H1 (cell line): ENCODE results near the gene SLC7A5. TPM values are rescaled to one million over a fixed set of nuclear protein-coding genes. Genes with fewer than 3 reads are reported as not detected.
"Not testable (repeated sequence)": the region's sequence is repeated elsewhere in the genome, so short reads cannot be mapped to it uniquely, and the experiment has no call there.

ENCODE experiments used
- CTCF ChIA-PET: fragments of 300-600 bp; sonication (Branson Sonifier 250); formaldehyde crosslinking; loops from one replicate; lab custom pipeline; 2021; ENCODE audit not compliant: partially characterized antibody; lab: Charles Lee
- POLR2A ChIA-PET: fragments of 300-600 bp; sonication (Branson Sonifier 250); formaldehyde crosslinking; loops from one replicate; lab custom pipeline; 2021; ENCODE audit warnings: inconsistent platforms; ENCODE audit not compliant: partially characterized antibody; lab: Charles Lee
- DNase-seq, 2 experiments: peaks; one replicate each; pipeline versions ENCODE4 v3.0.0 to v3.0.0-alpha.2; 2010 to 2022; ENCODE audit warnings: low spot score in 2 of 2, low read depth in 1 of 2, mixed read lengths in 1 of 2
- FAIRE-seq: peaks from 2 replicates; lab custom pipeline; 2011; peaks lifted over from hg19 to GRCh38; lab: Jason Lieb, UNC
- H2AFZ ChIP-seq: 2 replicates; pipeline ENCODE4 v1.8.1; 2012; ENCODE audit warnings: low read length, inconsistent platforms
- H2AK5ac ChIP-seq: 2 replicates; pipeline ENCODE4 v1.6.1; 2013; ENCODE audit warnings: low read depth, low read length
- H2BK120ac ChIP-seq: replicated peaks from 2 replicates; pipeline ENCODE3; 2013; ENCODE audit warnings: low read depth, low read length, inconsistent platforms
- H2BK12ac ChIP-seq: 2 replicates; pipeline ENCODE4 v1.6.1; 2013; ENCODE audit warnings: low read depth, low read length
- H2BK15ac ChIP-seq: 2 replicates; pipeline ENCODE4 v1.6.1; 2013; ENCODE audit warnings: low read length
- H2BK20ac ChIP-seq: 2 replicates; pipeline ENCODE4 v1.6.1; 2013; ENCODE audit warnings: low read length
- H2BK5ac ChIP-seq: 2 replicates; pipeline ENCODE4 v1.6.1; 2013; ENCODE audit warnings: low read depth, low read length
- H3K14ac ChIP-seq: 2 replicates; pipeline ENCODE4 v1.6.1; 2013; ENCODE audit warnings: inconsistent platforms; ENCODE audit not compliant: insufficient read length
- H3K18ac ChIP-seq: 2 replicates; pipeline ENCODE4 v1.6.1; 2013; ENCODE audit warnings: low read length; ENCODE audit errors: extremely low read depth
- H3K23ac ChIP-seq: 2 replicates; pipeline ENCODE4 v1.6.1; 2013; ENCODE audit warnings: inconsistent platforms; ENCODE audit not compliant: insufficient read length
- H3K23me2 ChIP-seq: 2 replicates; pipeline ENCODE4 v1.6.1; 2013; ENCODE audit warnings: low read depth, low read length
- H3K27ac ChIP-seq: 2 replicates; pipeline ENCODE4 v1.6.1; 2011; ENCODE audit warnings: low read depth, low read length, inconsistent platforms
- H3K27me3 ChIP-seq, 4 experiments: replicated peaks in 1 of 4; 1 replicate in 1 of 4; 2 replicates in 3 of 4; pipeline versions ENCODE4 v1.6.1 to v1.8.1; 2011 to 2013; ENCODE audit warnings: low read length in 3 of 4, mild to moderate bottlenecking in 3 of 4, inconsistent platforms in 2 of 4, mixed read lengths in 2 of 4, moderate library complexity in 1 of 4; ENCODE audit not compliant: control insufficient read depth in 3 of 4, insufficient read depth in 3 of 4; ENCODE audit errors: extremely low read depth in 1 of 4
- H3K36me3 ChIP-seq, 4 experiments: 2 replicates each; pipeline versions ENCODE4 v1.6.1 to v1.8.1; 2011 to 2013; ENCODE audit warnings: mild to moderate bottlenecking in 4 of 4, low read length in 3 of 4, moderate library complexity in 2 of 4, control low read depth in 1 of 4, inconsistent platforms in 1 of 4; ENCODE audit not compliant: insufficient read depth in 4 of 4, control insufficient read depth in 2 of 4
- H3K4ac ChIP-seq: replicated peaks from 2 replicates; pipeline ENCODE3; 2013; ENCODE audit warnings: low read length, low read depth, mixed read lengths, inconsistent platforms; ENCODE audit not compliant: insufficient read length
- H3K4me1 ChIP-seq, 4 experiments: replicated peaks in 1 of 4; 1 replicate in 1 of 4; 2 replicates in 3 of 4; pipeline versions ENCODE4 v1.6.1 to v1.8.1; 2011 to 2013; ENCODE audit warnings: low read length in 3 of 4, inconsistent platforms in 2 of 4, mixed read lengths in 1 of 4; ENCODE audit not compliant: insufficient read depth in 4 of 4, control insufficient read depth in 3 of 4
- H3K4me2 ChIP-seq, 2 experiments: 2 replicates each; pipeline versions ENCODE4 v1.6.1 to v1.8.1; 2011 to 2013; ENCODE audit warnings: low read depth in 2 of 2, low read length in 2 of 2, control low read depth in 1 of 2, inconsistent platforms in 1 of 2, mild to moderate bottlenecking in 1 of 2; ENCODE audit not compliant: insufficient read depth in 1 of 2
- H3K4me3 ChIP-seq, 4 experiments: fragments of 200-600, 300-600 bp in 1 of 4; sonication (generic), shearing (Covaris generic), sonication (Bioruptor Twin) in 1 of 4; 2 replicates each; pipeline versions ENCODE4 v1.5.1 to v1.8.1; 2011 to 2016; ENCODE audit warnings: low read length in 4 of 4, low read depth in 3 of 4, control low read depth in 2 of 4, inconsistent platforms in 2 of 4, mild to moderate bottlenecking in 2 of 4, mixed read lengths in 1 of 4, moderate library complexity in 1 of 4; ENCODE audit not compliant: insufficient read depth in 2 of 4; ENCODE audit errors: extremely low read depth in 1 of 4
- H3K56ac ChIP-seq: replicated peaks from 2 replicates; pipeline ENCODE3; 2013; ENCODE audit warnings: low read depth, mild to moderate bottlenecking, mixed read lengths, low read length, inconsistent platforms; ENCODE audit not compliant: insufficient read length
- H3K79me1 ChIP-seq: 2 replicates; pipeline ENCODE4 v1.6.1; 2013; ENCODE audit warnings: low read depth, low read length, control low read depth
- H3K79me2 ChIP-seq, 2 experiments: 2 replicates each; pipeline versions ENCODE4 v1.6.1 to v1.8.1; 2012 to 2013; ENCODE audit warnings: low read length in 2 of 2, mild to moderate bottlenecking in 2 of 2, inconsistent platforms in 1 of 2; ENCODE audit not compliant: insufficient read depth in 2 of 2, control insufficient read depth in 1 of 2
- H3K9ac ChIP-seq, 4 experiments: replicated peaks in 1 of 4; 1 replicate in 1 of 4; 2 replicates in 3 of 4; pipeline versions ENCODE4 v1.6.1 to v1.8.1; 2011 to 2013; ENCODE audit warnings: low read depth in 3 of 4, low read length in 3 of 4, control low read depth in 2 of 4, mild to moderate bottlenecking in 2 of 4, moderate library complexity in 2 of 4, inconsistent platforms in 1 of 4; ENCODE audit errors: extremely low read depth in 1 of 4
- H3K9me3 ChIP-seq, 2 experiments: 2 replicates each; pipeline versions ENCODE4 v1.6.1 to v1.8.1; 2012 to 2013; ENCODE audit warnings: mild to moderate bottlenecking in 2 of 2, moderate library complexity in 2 of 2, control low read depth in 1 of 2, inconsistent platforms in 1 of 2, low read depth in 1 of 2, low read length in 1 of 2, mixed read lengths in 1 of 2; ENCODE audit not compliant: insufficient read depth in 2 of 2
- H4K20me1 ChIP-seq, 2 experiments: replicated peaks in 1 of 2; 2 replicates each; pipeline versions ENCODE3 to v1.8.1; 2011 to 2013; ENCODE audit warnings: inconsistent platforms in 2 of 2, low read length in 2 of 2, mild to moderate bottlenecking in 1 of 2; ENCODE audit not compliant: insufficient read depth in 2 of 2, control insufficient read depth in 1 of 2
- H4K5ac ChIP-seq: 2 replicates; pipeline ENCODE4 v1.6.1; 2013; ENCODE audit warnings: low read length, low read depth, mixed read lengths, inconsistent platforms; ENCODE audit not compliant: insufficient read length
- H4K8ac ChIP-seq: 2 replicates; pipeline ENCODE4 v1.8.0; 2013; ENCODE audit warnings: mild to moderate bottlenecking, moderate library complexity, low read length, inconsistent platforms; ENCODE audit not compliant: insufficient read depth; ENCODE audit errors: extremely low read depth
- H4K91ac ChIP-seq: replicated peaks from 2 replicates; pipeline ENCODE3; 2013; ENCODE audit warnings: low read length, mixed read lengths, inconsistent platforms; ENCODE audit not compliant: insufficient read length
- KDM1A ChIP-seq: fragments of 200-600, 300-600 bp; sonication (generic); IDR thresholded peaks from 2 replicates; pipeline ENCODE4 v1.7.1; 2016; ENCODE audit warnings: mild to moderate bottlenecking, low read length, borderline replicate concordance
- WGBS, 2 experiments: shearing (Covaris generic) in 1 of 2; methylation state at CpG; one replicate each; pipeline versions ENCODE4 v1.1.6 to v1.1.7; 2013 to 2015; ENCODE audit warnings: low lambda C conversion rate in 2 of 2, mixed read lengths in 2 of 2, inconsistent platforms in 1 of 2, low coverage in 1 of 2, missing lambda C conversion rate in 1 of 2; ENCODE audit not compliant: insufficient replicate concordance in 2 of 2, insufficient coverage in 1 of 2, insufficient read length in 1 of 2; ENCODE audit errors: extremely low coverage in 1 of 2, missing lambda C conversion rate in 1 of 2; 5-methylcytosine and 5-hydroxymethylcytosine counted together
- polyA plus RNA-seq, 7 experiments: library from polyadenylated mRNA; depleted of rRNA in 3 of 7; stranded (reverse) in 5 of 7; unstranded in 2 of 7; fragments of >200 nt in 5 of 7; fragments of 200-250 nt in 2 of 7; gene quantifications; 1 replicate in 5 of 7; 2 replicates in 1 of 7; 4 replicates in 1 of 7; pipeline versions ENCODE4 v1.2.1 to v1.2.3, GENCODE V29; 2011 to 2013; ENCODE audit warnings: missing spikeins in 2 of 7, mixed read lengths in 2 of 7
- total RNA-seq: library from RNA; stranded (reverse); fragmentation: NEBNext Ultra II Directional; extraction: Animal tissue kit (Norgen Biotek cat#: 25700); gene quantifications from 2 replicates; pipeline ENCODE4 v1.2.1, GENCODE V29; 2021

The SLC7A5 gene
- total and polyA plus RNA-seq, 2 of the 8 experiments (the other 6 are each of a cell fraction or from before 2014, with no cell fraction given), result 68.2 to 341 TPM

DNA sequence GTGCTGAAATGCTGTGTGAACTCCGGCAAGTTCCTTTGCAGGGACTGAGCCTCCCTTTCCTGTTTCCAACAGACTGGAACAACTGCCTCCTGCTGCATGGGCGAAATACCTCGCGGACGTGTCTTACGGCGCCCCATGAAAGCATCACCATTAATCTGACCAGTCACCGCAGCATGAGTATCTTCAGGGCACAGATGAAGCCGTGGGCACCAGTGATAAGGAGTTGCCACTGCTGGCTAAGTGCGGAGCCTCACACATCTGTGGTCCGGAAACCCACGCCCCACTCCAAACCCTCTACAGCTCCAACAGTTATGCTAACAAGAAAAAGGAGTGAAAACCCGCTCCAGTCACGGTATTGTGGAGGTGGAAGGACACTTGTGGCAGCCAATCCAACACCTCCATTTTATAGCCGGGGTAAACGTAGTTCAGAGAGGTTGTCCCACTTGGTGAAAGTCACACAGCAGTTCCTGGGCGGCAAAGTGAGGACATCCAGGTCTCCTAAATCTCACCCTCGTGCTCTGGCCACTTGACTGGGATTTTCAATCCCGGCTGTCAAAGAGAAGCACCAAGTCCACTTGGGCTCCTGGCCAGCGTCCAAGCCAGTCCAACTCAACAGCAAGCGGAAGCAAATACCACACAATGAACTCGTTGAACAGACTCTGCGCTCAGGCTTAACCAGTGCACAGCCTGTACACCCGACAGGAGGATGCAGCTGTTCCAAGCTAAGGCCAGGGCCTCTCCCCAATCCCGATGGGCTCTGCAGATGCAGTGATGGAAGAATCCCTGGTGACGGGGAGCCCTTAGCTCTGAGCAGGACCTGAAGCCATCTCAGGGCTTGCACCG is 10.9 kb downstream of the SLC7A5 start:
- not testable (repeated sequence) for H4K8ac ChIP-seq, H3K23ac ChIP-seq, H2BK20ac ChIP-seq, H3K9me3 ChIP-seq, H4K5ac ChIP-seq, H2AK5ac ChIP-seq, H3K14ac ChIP-seq, H2AFZ ChIP-seq, H3K27me3 ChIP-seq, H3K79me1 ChIP-seq, H3K4me2 ChIP-seq, H3K18ac ChIP-seq, H3K56ac ChIP-seq, FAIRE-seq, H2BK120ac ChIP-seq, H3K23me2 ChIP-seq, H3K27ac ChIP-seq, H2BK12ac ChIP-seq, H2BK5ac ChIP-seq, H4K91ac ChIP-seq, H3K9ac ChIP-seq, H3K4ac ChIP-seq, H3K36me3 ChIP-seq, DNase-seq, H2BK15ac ChIP-seq, H3K4me3 ChIP-seq
- WGBS, 2 experiments, result 89% methylated on average over 25 of the region's 27 CpGs; no CpG with 5 or more reads in 1 of the 2 experiments
- ChIA-PET CTCF (interaction anchor here (0.7 to 4.0 kb wide), 6 partner anchors 9 to 223 kb away, joined by 3 to 19 read pairs (median 6); no protein-coding TSS in a partner anchor), POLR2A (interaction anchor here (1.2 to 27.1 kb wide), 4 partner anchors 7 to 30 kb away, joined by 3 to 507 read pairs (median 255); partner anchors contain the start of gene SLC7A5)
- 0 out of 2 replicates have a peak, but pooled peaks have one; percentile 22 for TF ChIP-seq KDM1A
- peaks cover 4 to 22% (median 8%) of the 10 kb centered on the region in 4 experiments for H3K4me1 ChIP-seq
- peaks cover 5 to 54% of the 10 kb centered on the region in 2 experiments; a peak in 3 of 4 replicates for H3K79me2 ChIP-seq
- H4K20me1 ChIP-seq, result peaks cover 12 to 15% of the 10 kb centered on the region in 2 experiments
